Raji (cell line): ENCODE results near the gene WDR89.

Experiments used
- POLR2A ChIP-seq: IDR thresholded peaks from 2 replicates; pipeline ENCODE4 v1.6.1; 2011; ENCODE audit warnings: low read depth, low read length, control low read depth; ENCODE audit not compliant: insufficient read depth

Gene WDR89

DNA sequence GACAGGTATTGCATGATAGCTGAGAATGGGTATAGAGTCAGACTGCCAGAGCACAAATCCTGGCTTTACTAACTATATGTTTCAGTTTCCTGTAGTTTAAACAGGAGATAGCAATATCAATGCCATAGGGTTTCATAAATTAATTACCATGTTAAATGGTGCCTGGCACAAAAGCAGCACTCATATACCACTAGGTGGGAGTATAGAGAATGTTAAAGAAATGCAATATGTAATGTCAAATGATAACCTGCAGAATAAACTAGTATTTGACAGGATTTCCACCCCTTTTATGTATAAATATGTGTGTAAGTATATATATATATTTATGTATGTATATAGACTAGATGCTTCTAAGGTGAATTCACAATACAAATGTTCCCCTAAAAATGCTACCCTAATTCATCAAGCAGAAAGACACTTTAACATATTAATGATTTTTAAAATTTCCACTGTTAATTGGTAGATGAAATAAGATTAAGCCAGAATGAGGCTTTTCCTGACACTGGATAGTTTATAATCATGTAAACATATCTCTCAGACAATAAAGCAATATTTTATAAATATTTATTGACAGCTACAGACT, 8.6 kb downstream of the WDR89 start:
- no peak for TF ChIP-seq POLR2A

DNA sequence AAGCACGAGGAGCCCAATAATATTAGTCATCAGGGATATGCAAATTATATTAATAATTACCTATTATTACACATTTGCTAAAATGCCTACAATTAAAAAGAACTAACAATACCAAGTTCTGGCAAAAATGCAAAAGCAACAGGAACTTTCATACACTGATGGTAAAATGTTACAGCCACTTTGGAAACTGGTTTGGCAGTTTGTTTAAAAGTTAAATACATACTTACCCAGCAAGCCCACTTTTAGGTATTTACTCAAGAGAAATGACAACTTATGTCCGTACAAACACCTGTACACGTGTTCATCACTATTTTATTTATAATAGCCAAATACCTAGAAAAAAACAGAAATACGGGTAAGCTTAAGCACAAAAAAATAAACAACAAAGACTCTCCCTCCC, 17.0 kb downstream of the WDR89 start:
- TF ChIP-seq POLR2A: no peak

DNA sequence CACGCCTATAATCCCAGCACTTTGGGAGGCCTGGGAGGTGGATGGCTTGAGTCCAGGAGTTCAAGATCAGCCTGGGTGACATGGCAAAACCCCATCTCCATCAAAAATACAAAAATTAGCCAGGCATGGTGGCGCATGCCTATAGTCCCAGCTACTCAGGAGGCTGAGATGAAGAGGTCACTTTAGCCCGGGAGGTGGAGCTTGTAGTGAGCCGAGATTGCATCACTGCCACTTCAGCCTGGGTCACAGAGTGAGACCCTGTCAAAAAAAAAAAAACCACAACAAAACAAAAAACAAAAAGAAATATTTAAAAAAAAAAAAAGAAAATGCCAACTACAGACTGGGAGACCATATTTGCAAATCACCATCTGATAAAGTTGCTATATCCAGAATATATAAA, 17.5 kb downstream of the WDR89 start:
- no peak for TF ChIP-seq POLR2A

DNA sequence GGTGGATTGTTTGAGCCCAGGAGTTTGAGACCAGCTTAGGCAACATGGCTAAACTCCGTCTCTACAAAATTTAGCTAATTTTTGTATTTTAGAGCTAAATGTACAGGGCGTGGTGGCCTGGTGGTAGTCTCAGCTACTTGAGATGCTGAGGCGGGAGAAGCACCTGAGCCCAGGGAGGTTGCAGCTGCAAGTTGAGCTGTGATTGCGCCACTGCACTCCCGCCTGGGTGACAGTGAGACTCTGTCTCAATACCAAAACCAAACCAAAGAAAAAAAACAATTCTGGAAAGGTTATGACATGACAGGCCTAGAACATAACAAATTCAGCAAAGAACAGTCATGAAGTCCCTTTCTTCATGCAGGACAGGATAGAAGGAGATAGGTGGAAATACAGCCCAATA, 25.7 kb downstream of the WDR89 start:
- TF ChIP-seq POLR2A: no peak

DNA sequence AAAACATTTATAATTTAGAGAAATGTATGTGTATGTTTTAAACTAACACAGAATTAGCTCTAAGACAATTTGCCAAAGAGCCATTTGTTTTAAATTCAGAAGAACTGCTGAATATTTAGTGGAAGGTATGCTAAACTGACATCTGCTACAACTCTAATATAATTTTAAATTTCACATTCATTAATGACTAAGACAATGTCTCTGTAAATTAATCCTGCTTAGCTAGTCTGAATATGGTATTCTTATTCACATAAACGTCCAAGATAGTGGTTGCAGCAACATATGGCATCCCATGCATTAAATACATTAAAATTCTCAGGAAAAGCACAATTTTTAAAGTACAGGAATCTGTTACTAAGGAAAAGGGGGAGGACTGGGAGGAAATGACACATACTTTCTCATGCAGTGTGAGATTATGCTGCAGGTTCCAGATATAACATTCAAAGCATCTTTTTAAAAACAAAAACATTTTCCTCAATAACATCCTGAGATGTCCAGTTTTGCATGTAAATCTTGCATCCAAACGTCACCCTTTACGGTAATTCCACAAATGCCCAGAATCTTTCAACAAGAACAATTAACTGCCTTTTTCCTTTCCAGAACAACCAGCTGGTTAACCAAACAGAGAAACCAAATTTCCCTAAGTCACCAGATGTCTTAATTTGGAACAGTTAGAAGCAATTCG, 26.9 kb downstream of the WDR89 start:
- TF ChIP-seq POLR2A: no peak

DNA sequence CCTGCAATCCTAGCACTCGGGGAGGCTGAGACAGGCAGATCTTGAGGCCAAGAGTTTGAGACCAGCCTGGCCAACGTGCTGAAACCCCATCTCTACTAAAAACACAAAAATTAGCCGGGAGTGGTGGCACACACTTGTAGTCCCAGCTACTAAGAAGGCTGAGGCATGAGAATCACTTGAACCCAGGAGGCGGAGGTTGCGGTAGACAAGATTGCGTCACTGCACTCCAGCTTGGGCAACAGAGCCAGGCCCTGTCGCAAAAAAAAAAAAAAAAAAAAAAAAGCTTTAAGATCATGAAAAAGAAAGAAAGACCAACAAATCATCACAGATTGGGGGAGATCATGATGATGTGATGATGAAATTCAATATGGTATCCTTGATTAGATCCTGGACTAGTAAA, 30.6 kb downstream of the WDR89 start:
- TF ChIP-seq POLR2A: no peak

DNA sequence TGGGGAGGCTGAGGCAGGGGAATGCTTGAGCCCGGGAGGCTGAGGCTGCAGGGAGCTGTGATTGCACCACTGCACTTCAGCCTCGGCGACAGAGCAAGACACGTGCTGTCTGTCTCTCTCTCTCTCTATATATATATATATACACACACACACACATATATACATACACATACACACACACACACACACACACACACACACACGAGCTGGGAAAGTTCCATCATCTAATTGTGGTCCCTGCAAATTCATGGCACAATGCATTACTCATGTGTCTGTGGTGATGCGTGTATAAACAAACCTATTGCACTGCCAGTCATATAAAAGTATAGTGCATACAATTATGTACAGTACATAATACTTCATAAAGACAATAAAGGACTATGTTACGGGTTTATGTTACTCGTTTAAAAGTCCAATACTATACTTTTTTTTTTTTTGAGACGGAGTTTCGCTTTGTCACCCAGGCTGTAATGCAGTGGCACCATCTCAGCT, 36.6 kb downstream of the WDR89 start:
- no peak for TF ChIP-seq POLR2A

DNA sequence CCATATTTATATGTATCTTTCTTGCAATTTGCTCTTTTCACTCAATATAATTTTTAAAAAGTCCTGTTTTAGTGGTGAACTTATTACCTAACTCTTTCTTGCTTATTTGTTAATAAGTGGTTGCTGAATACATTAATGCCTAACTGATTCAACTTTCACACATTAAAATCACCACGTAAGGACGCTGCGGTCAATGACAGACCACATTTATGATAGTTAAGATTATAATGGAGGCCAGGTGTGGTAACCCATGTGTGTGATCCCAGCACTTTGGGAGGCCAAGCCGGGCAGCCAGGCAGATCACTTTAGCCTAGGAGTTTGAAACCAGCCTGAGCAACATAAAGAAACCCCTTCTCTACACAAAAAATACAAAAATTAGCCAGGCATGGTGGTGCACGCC, 37.0 kb downstream of the WDR89 start:
- no peak for TF ChIP-seq POLR2A

DNA sequence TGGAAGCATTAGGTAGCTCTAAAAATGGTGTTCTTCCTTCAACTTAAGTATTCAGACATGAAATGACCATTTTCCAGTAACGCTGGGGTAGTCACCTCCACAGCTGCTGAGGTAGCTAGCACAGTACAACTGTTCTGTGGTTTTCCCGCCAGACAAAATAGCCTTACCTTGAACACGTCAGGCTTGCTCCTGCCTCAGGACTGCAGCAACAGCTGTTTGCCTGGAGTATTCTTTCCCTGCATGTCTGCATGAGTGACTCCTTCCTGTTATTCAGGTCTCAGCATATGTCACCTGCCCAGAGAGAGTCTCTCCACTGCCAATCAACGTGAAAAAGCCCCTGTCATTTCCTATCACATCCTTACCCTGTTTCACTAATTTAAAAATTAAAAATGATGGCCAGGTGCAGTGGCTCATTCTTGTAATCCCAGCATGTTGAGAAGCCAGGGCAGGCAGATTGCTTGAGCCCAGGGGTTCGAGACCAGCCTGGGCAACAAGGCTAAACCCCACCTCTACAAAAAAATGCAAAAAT, 37.9 kb downstream of the WDR89 start:
- no peak for TF ChIP-seq POLR2A

DNA sequence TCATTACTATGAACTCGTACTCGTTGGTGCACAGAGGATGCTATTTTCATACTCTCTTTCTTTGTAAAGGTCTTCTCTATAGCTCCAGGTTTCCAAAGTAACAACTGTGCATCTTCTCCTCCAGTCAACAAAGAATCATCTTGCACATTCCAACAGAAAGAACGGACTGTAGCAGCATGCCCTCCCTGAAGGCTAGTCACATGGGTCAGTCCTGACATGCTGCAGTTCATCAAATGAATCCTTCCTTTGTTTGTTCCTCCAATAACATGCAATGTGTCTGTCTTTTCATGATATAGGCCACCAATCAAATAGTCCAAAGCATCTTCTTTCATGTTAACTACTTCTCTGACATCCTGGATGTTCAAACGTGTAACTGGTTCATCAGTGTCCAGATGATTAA, 42.9 kb downstream of the WDR89 start:
- TF ChIP-seq POLR2A: no peak

DNA sequence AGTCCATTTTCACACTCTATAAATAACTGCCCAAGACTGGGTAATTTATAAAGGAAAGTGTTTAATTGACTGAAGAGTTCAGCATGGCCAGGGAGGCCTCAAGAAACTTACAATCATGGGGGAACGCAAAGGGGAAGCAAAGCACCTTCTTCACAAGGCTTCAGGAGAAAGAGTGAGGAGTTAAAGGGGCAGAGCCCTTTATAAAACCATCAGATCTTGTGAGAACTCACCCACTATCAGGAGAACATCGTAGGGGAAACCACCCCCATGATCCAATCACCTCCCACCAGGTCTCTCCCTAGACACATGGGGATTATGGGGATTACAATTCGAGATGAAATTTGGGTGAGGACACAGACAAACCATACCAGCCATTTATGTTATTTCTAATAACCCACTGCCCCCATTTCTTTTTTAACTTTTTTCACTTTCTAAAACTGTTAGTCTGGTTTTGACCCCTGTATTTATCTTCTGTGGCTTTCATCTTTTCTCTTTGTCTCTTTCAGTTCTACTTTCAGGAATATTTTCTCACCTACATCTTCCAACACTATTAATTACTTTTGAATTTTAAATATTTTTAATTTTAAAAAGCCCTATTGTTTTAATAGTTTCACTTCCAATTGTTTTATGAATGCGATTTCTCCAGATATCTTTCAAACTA, 44.5 kb downstream of the WDR89 start:
- TF ChIP-seq POLR2A: no peak

DNA sequence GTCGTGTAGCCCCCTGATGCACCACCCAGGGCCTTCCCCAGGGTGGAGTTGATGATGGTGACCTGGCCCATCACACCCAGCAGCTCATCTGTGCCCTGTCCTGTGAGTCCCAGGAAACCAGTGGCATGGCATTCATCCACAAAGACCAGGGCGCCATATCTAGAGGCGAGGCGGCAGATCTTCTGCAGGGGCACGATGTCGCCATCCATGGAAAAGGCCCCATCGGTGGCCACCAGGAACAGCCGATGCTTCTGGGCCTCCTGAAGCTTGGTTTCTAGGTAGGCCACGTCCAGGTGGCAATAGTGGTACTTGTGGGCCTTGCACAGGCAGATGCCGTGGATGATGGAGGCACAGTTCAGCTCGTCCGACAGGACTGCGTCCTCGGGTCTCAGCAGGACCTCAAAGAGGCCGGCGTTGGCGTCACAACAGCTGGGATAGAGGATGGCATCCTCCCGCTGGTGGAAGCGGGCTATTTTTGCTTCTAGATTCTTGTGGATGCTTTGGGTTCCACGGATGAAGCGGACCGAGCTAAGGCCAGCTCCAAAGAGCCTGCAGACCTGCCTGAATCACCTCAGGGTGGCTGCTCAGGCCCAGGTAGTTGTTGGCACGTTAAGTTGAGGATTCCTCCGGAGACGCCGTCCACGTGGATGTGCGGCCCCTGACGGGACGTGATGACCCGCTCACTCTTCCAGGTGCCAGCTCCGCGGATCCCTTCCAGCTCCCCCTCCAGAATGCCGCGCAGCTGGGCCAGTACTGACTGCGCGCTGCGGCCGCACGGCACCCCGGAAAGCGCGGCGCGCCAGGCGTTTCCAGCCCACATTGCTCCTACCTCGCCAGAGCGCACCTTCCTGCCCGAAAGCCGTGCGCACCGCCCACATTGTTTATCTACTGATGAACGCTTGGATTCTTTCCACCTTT, 47.0 kb downstream of the WDR89 start:
- TF ChIP-seq POLR2A: no peak

DNA sequence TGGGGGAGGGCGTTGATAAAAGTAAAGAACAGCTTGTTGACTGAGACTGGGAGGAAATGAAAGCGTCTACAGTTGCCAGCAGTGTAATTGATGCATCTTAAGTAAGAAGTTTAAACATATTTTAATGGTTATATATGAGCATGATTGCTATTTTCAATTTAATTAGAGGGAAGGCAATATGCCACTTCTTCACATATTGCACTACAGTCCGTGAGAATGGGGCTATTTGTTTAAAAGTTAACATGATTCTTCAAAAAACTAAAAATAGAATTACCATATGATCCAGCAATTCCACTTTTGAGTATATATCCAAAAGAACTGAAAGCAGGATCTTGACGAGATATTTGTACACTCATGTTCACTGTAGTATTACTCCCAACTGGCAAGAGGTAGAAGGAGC, 60.2 kb downstream of the WDR89 start:
- TF ChIP-seq POLR2A: no peak

DNA sequence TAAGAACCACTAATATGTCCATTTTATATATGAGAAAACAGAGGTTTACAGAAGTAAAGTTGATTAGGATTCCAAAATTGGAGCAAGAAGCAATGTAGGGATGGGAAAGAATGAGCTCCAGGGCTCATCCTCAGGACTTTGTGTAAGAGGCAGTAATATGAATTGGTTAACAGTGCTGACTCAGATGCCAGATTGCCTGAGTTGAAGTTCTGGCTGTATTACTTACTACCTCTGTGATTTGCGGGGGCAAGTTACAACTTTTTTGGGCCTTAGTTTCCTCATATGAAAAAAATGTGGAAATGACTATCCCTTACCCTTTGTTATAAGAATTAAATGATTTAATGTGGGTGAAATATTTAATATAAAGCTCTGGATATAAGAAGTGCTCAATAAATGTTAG, 63.4 kb downstream of the WDR89 start:
- TF ChIP-seq POLR2A: no peak

DNA sequence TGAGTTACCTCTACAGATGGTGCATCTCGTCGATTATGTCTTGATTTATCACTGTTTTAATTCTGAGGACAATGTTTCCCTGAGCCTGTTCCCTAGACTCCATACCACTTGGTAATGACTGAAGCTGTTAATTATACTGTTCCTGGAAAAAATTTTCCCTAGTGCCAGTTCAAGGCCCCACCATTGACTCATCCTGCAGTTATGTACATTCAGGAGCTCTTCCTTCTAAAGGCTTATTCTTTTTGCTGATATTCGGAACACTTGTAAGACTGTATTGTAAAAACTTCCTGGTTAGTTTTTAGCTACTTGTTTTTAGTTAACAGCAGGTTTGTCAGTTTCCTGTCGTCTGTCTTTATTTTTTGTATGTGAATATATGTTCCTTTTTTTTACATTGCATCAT, 68.1 kb downstream of the WDR89 start:
- no peak for TF ChIP-seq POLR2A
